ENCODE measurements around the gene MIPEP.
A peak's percentile ranks its signal among the peaks of the same experiment; 100 is the strongest.

MIPEP gene

GRCh38 chr13:23805122-23805521, 84.1 kb downstream of the MIPEP start:
- DNase-seq, result no peak

DNA sequence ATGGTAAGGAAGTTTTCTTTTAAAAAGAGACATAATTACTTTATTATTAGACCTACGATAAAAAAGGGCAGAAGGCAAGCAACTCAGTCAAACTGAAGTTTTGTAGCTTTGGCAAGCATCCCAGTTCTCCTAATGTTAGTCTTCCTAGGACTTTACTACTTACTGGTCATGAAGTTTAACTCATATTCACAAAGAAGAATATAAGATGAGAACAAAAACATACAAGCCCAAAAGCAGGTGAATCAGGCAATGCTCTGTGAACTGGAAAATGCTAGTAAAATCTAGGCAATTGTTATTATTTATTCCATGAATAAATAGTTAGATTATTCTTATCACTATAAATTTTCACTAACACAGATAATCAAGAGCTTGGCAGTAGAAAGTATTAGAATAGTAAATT, 85.0 kb downstream of the MIPEP start:
- DNase-seq, result no peak

- no peak for DNase-seq
These were observed 88.1 kb downstream of the MIPEP start for GRCh38 chr13:23801141-23801540.

- no peak for DNase-seq
These were observed 89.3 kb downstream of the MIPEP start for GRCh38 chr13:23799945-23800344.

GRCh38 chr13:23797276-23797903, 91.8 kb downstream of the MIPEP start:
- DNase-seq, result peak; percentile 8

GRCh38 chr13:23796551-23796950, 92.6 kb downstream of the MIPEP start:
- DNase-seq, result no peak

DNA sequence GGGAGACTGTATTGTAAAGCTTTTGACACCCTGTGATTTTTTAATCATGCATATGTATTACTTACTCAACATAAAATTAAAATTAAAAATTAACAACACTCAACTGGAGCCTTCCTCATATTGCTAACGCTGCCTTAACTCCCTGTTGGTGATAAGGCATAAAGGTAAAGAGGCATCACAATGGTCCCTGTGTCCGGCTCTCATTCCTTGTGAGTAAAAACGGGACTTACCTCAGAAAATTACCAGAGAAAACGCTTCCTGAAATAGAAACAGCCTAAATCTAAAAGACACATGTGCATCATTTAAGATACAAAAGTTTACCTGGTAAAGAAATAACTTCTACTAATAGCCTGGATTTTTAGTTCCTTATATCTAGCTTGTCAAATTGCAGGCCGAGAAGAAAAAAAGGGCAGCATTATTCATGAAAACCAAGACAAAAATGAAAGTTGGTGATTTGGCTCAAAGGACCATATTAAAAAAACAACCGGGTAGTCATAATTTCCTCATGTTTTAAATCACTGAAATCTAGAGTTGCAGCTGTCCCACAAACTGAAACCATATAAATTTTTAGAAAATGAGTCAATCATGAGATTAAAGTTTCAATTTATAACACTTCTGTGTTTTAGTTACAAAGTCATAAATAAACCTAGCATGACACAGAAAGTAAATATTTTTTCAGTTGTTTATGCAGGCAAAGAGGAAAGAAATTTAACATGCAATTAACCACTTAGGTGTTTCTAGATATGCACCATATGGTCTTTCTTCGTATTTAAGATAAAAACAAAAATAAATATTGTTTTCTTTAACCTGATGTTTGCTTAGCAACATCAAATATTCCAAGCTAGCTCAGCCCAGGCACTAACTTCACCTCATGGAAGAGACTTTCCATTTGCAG, 94.7 kb downstream of the MIPEP start:
- no peak for DNase-seq

GRCh38 chr13:23793711-23794110, 95.5 kb downstream of the MIPEP start:
- DNase-seq, result no peak

DNA sequence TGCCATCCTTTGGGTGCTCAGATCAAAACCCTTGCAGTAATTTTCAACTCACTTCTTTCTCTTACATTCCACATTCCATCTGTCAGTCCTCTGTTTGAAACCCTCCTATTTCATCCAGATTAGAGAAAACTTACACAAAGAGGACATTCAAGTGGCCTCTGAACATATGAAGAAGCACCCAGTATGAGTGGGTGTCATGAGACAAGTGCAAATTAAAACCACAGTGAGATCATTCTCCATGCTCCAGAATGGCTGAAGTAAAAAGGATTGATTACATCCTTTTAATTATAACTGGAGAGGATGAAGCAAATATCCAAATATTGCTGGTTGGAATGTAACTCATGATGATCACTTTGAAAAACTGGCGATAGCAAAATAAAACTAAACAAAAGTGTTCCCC, 96.5 kb downstream of the MIPEP start:
- no peak for DNase-seq

DNA sequence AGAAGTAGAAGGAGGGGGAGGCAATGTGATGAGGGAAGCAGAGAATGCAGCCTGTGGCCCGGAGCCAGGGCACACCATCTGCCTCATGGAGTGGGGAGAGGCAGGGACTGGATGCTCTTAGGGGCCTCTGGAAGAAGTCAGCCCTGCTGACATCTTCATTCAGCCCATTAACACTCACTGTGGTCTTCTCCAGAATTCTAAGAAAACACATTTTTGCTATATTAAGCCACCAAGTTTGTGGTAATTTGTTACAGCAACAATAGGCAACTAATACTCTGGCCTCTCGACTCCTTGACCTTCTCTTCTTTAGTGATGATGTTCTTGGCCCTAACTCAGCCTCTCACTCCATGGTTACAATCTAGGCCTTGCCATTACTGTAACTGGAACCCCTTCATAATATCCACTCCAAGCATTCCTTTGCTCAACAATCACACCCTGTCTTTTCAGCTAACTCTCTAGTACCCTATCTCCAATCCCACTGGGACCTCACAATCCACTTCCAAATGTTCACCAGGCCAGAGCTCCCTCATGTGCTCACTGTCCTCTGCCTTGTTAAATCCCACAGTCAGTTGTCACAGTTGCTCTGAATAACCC, 98.5 kb downstream of the MIPEP start:
- DNase-seq, result no peak

GRCh38 chr13:23789576-23790346, 99.4 kb downstream of the MIPEP start:
- no peak for DNase-seq

- no peak for DNase-seq
These were observed 100.7 kb downstream of the MIPEP start for GRCh38 chr13:23788459-23788858.

DNA sequence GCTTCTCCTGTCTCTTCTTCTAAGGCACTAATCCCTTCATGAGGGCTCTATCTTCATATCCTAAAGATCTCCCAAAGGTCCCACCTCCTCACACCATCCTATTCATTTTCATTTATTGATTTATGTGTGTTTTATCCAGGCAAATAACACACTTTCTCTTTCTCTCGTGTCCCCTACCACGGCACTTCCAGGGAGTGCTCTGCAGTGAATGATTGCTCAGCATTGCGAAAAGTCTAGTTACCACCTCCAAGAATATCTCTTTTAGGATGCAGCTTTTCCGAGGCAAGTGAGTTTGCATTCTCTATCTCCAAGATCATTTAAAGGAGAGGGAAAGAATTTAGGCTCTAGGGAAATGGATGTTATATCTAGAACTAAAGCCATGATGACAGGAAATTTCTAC, 101.7 kb downstream of the MIPEP start:
- DNase-seq, result no peak

DNA sequence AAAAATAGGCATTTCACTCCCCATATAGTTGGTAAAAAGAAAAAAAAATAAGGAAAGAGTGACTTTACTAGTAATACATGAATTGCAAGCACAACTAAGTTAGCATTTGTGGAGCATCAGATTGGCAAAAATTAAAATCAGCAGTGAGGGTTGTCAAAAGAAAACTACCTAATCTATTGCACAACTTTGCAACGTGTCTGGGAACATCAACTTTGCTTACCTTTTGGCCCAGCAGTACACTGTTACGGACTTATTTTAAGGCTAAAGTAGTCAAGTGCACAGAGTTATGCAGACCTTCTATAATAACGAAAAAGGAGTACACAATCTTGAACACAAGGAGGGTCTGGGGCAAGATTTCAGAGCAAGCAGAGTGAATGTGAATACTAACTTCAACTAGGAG, 102.6 kb downstream of the MIPEP start:
- DNase-seq, result no peak

DNA sequence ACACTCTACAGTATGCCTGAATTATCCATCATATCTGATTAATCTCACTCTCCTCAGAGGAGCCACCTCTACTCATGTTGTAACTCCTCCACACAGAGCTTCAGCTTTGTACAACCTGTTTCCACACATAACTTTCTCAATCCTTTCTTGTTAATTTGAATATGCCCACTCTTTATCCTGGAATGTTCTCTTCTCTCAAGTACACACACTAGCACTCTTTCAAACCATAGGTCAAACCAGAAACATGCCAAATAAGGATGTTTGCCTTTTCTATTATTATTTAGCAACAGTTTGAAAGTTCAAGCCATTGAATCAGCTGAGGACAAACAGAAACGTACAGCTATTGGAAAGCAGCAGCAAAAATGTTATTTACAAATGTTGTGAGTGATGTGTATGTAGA, 110.3 kb downstream of the MIPEP start:
- no peak for DNase-seq

- no peak for DNase-seq
These were observed 111.1 kb downstream of the MIPEP start for GRCh38 chr13:23778002-23778652.

DNA sequence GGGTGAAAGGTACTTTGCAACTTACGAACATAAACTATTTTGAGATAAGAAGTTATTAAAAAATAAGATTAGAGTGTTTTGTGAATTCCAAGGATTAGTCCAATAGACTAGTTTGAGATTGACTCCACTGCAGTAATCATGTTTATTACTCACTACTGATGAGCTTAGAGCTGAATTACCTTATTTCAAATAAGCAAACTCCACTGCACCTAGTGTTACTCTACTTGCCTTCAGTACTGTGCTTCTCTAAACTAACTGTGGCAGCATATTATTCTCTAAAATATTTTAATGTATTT, 111.7 kb downstream of the MIPEP start:
- no peak for DNase-seq

DNA sequence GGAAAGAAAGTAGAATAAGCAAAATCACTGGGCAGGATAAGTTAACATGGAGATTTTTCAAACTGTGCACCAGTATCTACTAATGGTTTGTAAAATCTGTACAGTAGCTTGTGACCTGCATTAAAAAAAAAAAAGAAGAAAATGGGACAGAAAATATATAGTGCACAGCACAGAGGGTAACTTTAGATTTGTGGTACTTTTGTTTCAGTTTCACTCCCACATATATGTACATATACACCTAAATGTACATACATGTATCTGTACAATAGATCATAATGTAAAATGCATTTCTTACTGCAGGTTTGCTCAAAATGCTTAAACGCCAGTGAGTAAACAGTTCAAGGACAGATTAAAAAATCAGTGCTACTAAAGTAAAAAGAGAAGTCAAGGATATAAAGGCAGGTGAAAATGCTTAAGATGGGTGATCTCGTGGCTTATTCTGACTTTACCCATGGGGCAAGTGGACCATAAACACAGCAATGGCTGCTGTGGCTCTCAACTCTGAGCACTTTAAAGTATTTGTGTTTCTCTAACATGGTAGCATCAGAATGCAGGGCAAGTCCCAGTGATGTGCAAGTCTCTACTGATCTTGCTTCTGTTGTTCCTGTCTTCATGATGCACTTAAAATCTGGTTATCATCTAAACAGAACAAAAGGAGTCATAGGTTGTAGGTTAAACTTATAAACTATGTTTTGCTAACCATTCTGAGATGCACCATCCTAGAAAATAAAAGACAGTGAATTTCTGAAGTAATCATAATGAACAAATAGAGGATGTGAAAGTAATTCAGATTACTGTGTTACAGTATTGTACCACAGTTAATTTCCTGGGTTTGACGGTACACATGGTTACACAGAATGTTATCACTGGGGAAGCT, 112.3 kb downstream of the MIPEP start:
- no peak for DNase-seq

DNA sequence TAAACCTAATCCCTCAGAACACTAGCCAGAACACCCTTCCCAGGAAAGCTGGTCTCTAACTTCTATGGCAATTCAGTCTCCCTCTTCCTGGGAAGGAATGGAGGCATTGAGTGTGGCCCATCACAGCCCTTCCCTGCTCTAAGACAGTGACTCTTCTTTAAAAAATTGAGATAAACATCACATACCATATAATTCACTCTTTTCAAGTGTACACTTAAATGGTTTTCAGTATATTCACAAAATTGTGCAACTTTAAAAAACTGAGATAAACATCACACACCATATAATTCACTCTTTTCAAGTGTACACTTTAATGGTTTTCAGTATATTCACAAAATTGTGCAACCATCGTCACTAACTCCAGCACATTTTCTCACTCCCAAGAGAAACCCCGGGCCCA, 116.5 kb downstream of the MIPEP start:
- no peak for DNase-seq

GRCh38 chr13:23771956-23772355, 117.2 kb downstream of the MIPEP start:
- DNase-seq, result no peak

DNA sequence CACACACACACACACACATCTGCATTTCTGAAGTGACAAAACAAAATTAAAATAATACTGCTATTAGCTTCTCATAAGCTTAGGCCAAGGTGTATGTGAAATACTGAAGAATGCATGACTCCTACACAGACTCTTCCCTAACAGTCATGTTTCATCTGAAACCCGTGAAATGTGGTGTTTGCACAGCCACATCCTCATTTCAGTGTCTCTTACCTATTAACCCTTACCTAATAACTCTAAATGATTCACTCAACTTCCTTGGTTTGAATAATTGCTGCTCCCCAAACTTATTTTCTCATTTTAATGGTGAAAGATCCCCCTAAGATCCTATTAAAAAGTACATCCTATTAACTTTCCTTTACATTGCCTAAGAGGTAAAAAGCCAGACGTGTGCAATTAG, 117.6 kb downstream of the MIPEP start:
- no peak for DNase-seq

- DNase-seq, result no peak
These were observed 118.2 kb downstream of the MIPEP start for GRCh38 chr13:23770973-23771372.

All from activated naive CD4-positive, alpha-beta T cell treated with Interleukin-2 at 50 U/mL for 16 hours (primary cell).